WTC11 (cell line): Measurements from ENCODE around the gene PUS10.

Experiments
- FOXJ3 ChIP-seq: sonication (generic); formaldehyde crosslinking; IDR thresholded peaks from 2 replicates; pipeline ENCODE4 v1.9.0; 2021; ENCODE audit warnings: missing genetic modification reagents, mild to moderate bottlenecking, borderline replicate concordance
- FOXP1 ChIP-seq: sonication (generic); formaldehyde crosslinking; IDR thresholded peaks from 2 replicates; pipeline ENCODE4 v1.8.0; 2022; ENCODE audit warnings: missing genetic modification reagents, mild to moderate bottlenecking, moderate library complexity, borderline replicate concordance

DNA sequence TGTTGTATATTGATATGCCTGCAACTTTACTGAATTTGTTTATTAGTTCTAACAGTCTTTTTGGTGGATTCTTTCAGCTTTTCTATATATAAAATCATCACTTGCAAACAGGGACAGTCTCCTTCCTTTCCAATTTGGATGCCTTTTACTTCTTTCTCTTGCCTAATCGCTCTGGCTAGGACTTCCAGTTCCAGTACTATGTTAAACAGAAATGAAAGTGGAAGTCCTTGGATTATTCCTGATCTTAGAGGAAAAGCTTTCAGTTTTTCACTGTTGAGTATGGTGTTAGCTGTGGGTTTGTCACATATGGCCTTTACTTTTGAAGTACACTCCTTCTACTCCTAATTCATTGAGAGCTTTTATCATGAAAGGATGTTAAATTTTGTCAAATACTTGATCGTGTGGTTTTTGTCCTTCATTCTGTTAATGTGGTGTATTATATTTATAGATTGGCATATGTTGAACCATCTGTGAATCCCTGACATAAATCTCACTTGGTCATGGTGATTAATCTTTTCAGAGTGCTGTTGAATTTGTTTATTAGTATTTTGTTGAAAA lies 83.8 kb downstream of the PUS10 start:
- TF ChIP-seq FOXP1 (CRISPR knock-in tag): no peak
- no peak for TF ChIP-seq FOXJ3 (CRISPR knock-in tag)
